Keratinocyte (primary cell): ENCODE data around the gene GRB10. TPM values are rescaled to one million over a fixed set of nuclear protein-coding genes. Genes with fewer than 3 reads are reported as not detected.

ENCODE experiments used
- DNase-seq: peaks from one replicate; pipeline ENCODE4 v3.0.0-alpha.2; 2011; ENCODE audit warnings: low read depth, missing footprints, low spot score
- FAIRE-seq: peaks from 2 replicates; lab custom pipeline; 2011; peaks lifted over from hg19 to GRCh38; lab: Jason Lieb, UNC
- H2AFZ ChIP-seq: 2 replicates; pipeline ENCODE4 v1.6.0; 2012; ENCODE audit warnings: low read length, control low read depth, inconsistent platforms; ENCODE audit not compliant: control insufficient read depth
- H3K27ac ChIP-seq: 2 replicates; pipeline ENCODE4 v1.5.1; 2011; ENCODE audit warnings: low read length; ENCODE audit not compliant: control insufficient read depth, insufficient read depth
- H3K27me3 ChIP-seq: 3 replicates; pipeline ENCODE4 v1.6.0; 2011; ENCODE audit warnings: low read length; ENCODE audit not compliant: control insufficient read depth, insufficient read depth; ENCODE audit errors: extremely low read depth
- H3K36me3 ChIP-seq, 2 experiments: 2 replicates in 1 of 2; 3 replicates in 1 of 2; pipeline ENCODE4 v1.5.1; 2011; ENCODE audit warnings: low read length in 2 of 2, mild to moderate bottlenecking in 1 of 2; ENCODE audit not compliant: control insufficient read depth in 2 of 2, insufficient read depth in 2 of 2; ENCODE audit errors: extremely low read depth in 1 of 2
- H3K4me1 ChIP-seq: 3 replicates; pipeline ENCODE4 v1.5.1; 2011; ENCODE audit warnings: low read length; ENCODE audit not compliant: control insufficient read depth, insufficient read depth; ENCODE audit errors: extremely low read depth
- H3K4me2 ChIP-seq: 3 replicates; pipeline ENCODE4 v1.6.0; 2011; ENCODE audit warnings: low read depth, low read length; ENCODE audit not compliant: control insufficient read depth, insufficient read depth; ENCODE audit errors: extremely low read depth
- H3K4me3 ChIP-seq, 3 experiments: fragments of 200-600 bp in 1 of 3; sonication (generic) in 1 of 3; 2 replicates in 2 of 3; 3 replicates in 1 of 3; pipeline ENCODE4 v1.5.1; 2011 to 2016; ENCODE audit warnings: low read length in 3 of 3, mild to moderate bottlenecking in 3 of 3, control low read depth in 2 of 3, inconsistent platforms in 1 of 3, low read depth in 1 of 3, mixed read lengths in 1 of 3, mixed run types in 1 of 3, moderate library complexity in 1 of 3; ENCODE audit not compliant: control insufficient read depth in 2 of 3, insufficient read depth in 2 of 3; ENCODE audit errors: extremely low read depth in 1 of 3
- H3K79me2 ChIP-seq: 2 replicates; pipeline ENCODE4 v1.6.0; 2012; ENCODE audit warnings: low read length; ENCODE audit not compliant: control insufficient read depth, insufficient read depth
- H3K9ac ChIP-seq: 3 replicates; pipeline ENCODE4 v1.6.0; 2011; ENCODE audit warnings: low read length; ENCODE audit not compliant: control insufficient read depth, insufficient read depth; ENCODE audit errors: extremely low read depth
- H3K9me1 ChIP-seq: 3 replicates; pipeline ENCODE4 v1.6.0; 2011; ENCODE audit warnings: low read length; ENCODE audit not compliant: control insufficient read depth, insufficient read depth; ENCODE audit errors: extremely low read depth
- H3K9me3 ChIP-seq: 2 replicates; pipeline ENCODE4 v1.5.1; 2012; ENCODE audit warnings: low read depth, low read length; ENCODE audit not compliant: control insufficient read depth
- H4K20me1 ChIP-seq: 3 replicates; pipeline ENCODE4 v1.6.0; 2011; ENCODE audit warnings: low read length; ENCODE audit not compliant: control insufficient read depth, insufficient read depth; ENCODE audit errors: extremely low read depth
- EZH2 ChIP-seq: IDR thresholded peaks from one replicate; pipeline ENCODE4 v1.6.1; 2012; ENCODE audit warnings: inconsistent platforms, mild to moderate bottlenecking, low read length, moderate library complexity
- dilution Hi-C: fragments of 300-500 bp; cut with MboI; formaldehyde crosslinking; loops from one replicate; pipeline ENCODE4 v1.7.0; 2020; ENCODE audit warnings: low sequenced_read_pairs; ENCODE audit not compliant: extremely low pct_ligation_motif_present
- polyA plus RNA-seq, 5 experiments: library from polyadenylated mRNA; depleted of rRNA in 3 of 5; stranded (reverse) in 3 of 5; stranded (forward) in 1 of 5; unstranded in 1 of 5; fragments of >200 nt; gene quantifications; 1 replicate in 1 of 5; 2 replicates in 3 of 5; 3 replicates in 1 of 5; pipeline versions ENCODE4 v1.2.1 to v1.2.3, GENCODE V29; 2011 to 2012; ENCODE audit warnings: missing spikeins in 2 of 5, low read depth in 1 of 5, low replicate concordance in 1 of 5
- TF ChIP-seq, protein P1 (sequence below), 3 experiments: IDR thresholded peaks in 1 of 3; conservative IDR thresholded peaks in 1 of 3; optimal IDR thresholded peaks in 1 of 3; 2 replicates in 2 of 3; 3 replicates in 1 of 3; pipeline versions ENCODE3 to v1.5.1; 2011; ENCODE audit warnings: low read length in 3 of 3, mild to moderate bottlenecking in 3 of 3, moderate library complexity in 2 of 3, control low read depth in 1 of 3, inconsistent platforms in 1 of 3; ENCODE audit not compliant: insufficient read depth in 2 of 3; ENCODE audit errors: extremely low read depth in 1 of 3

The GRB10 gene
- polyA plus RNA-seq, 1 donor (not counting 4 experiments of a cell fraction or from before 2014, with no cell fraction given): 4.4 TPM

DNA sequence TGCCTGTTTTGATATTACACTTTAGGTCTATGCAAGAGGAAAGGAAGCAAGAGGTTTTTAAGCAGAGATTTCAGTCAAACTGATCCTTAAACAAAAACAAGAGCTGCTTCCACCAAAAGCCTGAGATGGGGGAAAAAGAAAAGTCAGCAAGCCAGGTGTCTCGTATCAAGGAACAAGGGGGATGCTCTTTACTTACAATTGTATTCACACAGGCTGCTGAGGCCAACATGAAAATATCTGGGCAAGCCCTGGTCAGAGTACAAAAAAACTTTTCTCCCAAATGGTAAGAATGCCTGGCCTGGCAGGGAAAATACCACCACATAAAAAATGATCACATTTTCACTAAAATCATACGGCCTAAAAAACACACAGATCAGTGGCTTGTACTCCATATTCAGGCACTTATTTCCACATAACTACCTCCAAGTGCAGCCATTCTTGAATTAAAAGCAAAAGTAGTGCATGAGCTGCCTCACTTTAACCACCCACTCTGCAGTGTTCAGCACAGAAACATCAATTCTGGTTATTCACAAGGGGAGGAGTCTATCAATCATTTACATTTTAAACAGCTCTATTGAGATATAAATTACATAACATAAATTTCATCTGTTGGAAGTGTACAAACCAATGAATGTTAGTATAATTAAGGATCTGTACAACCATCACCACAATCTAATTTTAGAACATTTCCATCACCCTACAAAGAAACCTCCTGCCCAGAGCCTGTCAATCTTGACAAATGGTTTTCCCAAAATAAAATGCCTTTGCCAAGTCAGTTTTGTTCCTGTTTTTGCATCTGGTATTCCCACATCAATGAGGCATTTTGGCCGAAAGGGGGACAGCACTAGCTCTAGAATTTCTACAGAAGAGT is 70.2 kb downstream of the GRB10 start:
- Histone ChIP-seq H3K36me3 (no peaks in the 10 kb centered on the region), H3K4me2 (no peak overlapping the region), H3K79me2 (no peaks in the 10 kb centered on the region), H3K27me3 (no peaks in the 10 kb centered on the region), H2AFZ (no peak overlapping the region), H4K20me1 (no peaks in the 10 kb centered on the region), H3K9me3 (no peaks in the 10 kb centered on the region), H3K9me1 (no peaks in the 10 kb centered on the region), H3K4me3 (no peak overlapping the region), H3K9ac (no peak overlapping the region), H3K4me1 (peaks cover 12% of the 10 kb centered on the region), H3K27ac (no peak overlapping the region)
- dilution Hi-C loops: no loop called here
- DNase-seq (no peak), FAIRE-seq (no peak)
- no peak for TF ChIP-seq EZH2

DNA sequence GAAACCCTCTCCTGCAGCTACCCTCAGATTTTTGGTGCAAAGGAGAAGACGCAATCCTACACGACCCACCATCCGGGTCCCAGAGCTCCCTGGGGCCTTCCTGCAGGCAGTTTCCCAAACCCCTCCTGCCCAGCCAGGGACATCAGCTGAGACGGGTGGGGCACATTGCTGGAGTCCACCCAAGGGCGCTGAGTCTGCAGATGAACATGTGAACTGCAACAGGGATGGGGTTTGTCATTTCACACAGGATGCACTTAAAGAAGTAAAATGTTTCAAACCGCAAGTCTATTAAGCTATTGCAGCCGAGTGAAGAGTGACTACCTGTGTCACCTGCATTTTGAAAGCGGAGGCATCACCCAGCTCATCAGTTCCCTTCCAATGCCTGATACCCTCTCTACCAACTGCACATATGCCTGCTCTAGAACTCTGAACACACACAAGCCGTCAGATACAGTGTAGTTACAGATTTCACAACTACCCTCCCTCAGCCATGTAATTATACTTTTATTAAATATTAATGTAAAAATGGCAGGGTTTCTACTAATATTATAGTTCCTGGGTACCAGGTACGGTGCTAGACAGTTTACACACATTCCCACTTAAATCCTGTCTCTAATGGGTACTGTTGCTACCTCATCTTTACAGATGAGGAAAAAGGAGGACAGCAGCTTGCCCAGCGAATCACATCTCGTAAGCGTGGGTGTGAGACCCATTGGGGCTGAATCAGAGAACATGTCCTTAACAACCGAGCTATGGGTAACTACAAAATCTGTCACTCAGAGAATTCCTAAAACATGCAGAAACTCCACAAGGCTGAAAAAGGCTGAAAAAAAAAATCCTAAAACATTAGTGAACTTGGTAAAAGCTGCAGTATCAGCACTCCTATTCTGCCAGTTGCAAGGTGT is 71.2 kb downstream of the GRB10 start:
- FAIRE-seq (no peak), DNase-seq (no peak)
- Histone ChIP-seq H3K9me1 (no peaks in the 10 kb centered on the region), H3K27me3 (no peaks in the 10 kb centered on the region), H4K20me1 (no peaks in the 10 kb centered on the region), H3K27ac (no peak overlapping the region), H3K4me2 (no peak overlapping the region), H3K79me2 (no peaks in the 10 kb centered on the region), H3K36me3 (no peaks in the 10 kb centered on the region), H3K9ac (no peak overlapping the region), H3K9me3 (no peaks in the 10 kb centered on the region), H3K4me3 (no peak overlapping the region), H3K4me1 (peaks cover 16% of the 10 kb centered on the region), H2AFZ (no peak overlapping the region)
- dilution Hi-C loops: no loop called here
- TF ChIP-seq EZH2: no peak
- TF ChIP-seq, protein P1, sequence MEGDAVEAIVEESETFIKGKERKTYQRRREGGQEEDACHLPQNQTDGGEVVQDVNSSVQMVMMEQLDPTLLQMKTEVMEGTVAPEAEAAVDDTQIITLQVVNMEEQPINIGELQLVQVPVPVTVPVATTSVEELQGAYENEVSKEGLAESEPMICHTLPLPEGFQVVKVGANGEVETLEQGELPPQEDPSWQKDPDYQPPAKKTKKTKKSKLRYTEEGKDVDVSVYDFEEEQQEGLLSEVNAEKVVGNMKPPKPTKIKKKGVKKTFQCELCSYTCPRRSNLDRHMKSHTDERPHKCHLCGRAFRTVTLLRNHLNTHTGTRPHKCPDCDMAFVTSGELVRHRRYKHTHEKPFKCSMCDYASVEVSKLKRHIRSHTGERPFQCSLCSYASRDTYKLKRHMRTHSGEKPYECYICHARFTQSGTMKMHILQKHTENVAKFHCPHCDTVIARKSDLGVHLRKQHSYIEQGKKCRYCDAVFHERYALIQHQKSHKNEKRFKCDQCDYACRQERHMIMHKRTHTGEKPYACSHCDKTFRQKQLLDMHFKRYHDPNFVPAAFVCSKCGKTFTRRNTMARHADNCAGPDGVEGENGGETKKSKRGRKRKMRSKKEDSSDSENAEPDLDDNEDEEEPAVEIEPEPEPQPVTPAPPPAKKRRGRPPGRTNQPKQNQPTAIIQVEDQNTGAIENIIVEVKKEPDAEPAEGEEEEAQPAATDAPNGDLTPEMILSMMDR (optimal IDR thresholded peaks at IDR 0.05 in 1 of 3, IDR thresholded peaks at IDR 0.05 in 1 of 3, conservative IDR thresholded peaks at IDR 0.05 in 1 of 3; ENCODE audit: extremely low read depth in 1 of 3, insufficient read depth in 2 of 3, low read length in 3 of 3): no peak
